ENCODE measurements around the gene TIAM1. TPM values are rescaled to one million over a fixed set of nuclear protein-coding genes. Genes with fewer than 3 reads are reported as not detected.

TIAM1 gene
- total RNA-seq, 1 donor: 16.3 TPM

DNA sequence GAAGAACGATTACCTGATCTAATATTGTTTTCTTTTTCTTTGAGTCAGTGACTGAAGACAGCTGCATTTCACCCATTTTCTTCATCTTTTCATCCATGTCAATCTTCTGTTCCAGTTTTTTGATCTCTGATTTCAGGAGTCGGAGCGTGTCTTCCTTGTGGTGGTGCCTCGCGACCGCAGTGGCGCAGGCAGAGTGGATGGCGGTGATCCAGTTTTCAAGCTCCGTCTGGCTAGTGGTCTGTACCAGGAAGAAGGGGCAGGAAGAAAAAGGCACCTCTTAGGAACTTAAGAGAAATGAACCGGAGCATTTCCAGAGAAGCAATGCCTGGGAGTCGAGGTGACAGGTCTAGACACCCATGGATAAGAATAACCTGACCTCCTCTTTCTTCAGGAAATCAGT, 118.3 kb downstream of the TIAM1 start:
- Histone ChIP-seq H3K36me3 (ENCODE audit: insufficient read depth, low read length) (no peaks in the 10 kb centered on the region), H2AFZ (ENCODE audit: low read length) (no peak overlapping the region), H3K4me2 (ENCODE audit: insufficient read depth, low read length) (no peak overlapping the region), H4K20me1 (ENCODE audit: insufficient read depth, low read length) (no peaks in the 10 kb centered on the region), H3K27ac (ENCODE audit: low read depth, low read length) (no peak overlapping the region), H3K4me3 (ENCODE audit: insufficient read depth, low read length) (no peak overlapping the region), H3K9me3 (ENCODE audit: low read depth, low read length) (no peaks in the 10 kb centered on the region), H3K27me3 (ENCODE audit: insufficient read depth, low read length) (no peaks in the 10 kb centered on the region), H3K79me2 (ENCODE audit: insufficient read depth, low read length) (no peaks in the 10 kb centered on the region), H3K4me1 (ENCODE audit: insufficient read depth, low read length) (peaks cover 10% of the 10 kb centered on the region)
- DNase-seq (ENCODE audit: insufficient read length, low spot score, missing footprints): no peak
- TF ChIP-seq, protein P1, sequence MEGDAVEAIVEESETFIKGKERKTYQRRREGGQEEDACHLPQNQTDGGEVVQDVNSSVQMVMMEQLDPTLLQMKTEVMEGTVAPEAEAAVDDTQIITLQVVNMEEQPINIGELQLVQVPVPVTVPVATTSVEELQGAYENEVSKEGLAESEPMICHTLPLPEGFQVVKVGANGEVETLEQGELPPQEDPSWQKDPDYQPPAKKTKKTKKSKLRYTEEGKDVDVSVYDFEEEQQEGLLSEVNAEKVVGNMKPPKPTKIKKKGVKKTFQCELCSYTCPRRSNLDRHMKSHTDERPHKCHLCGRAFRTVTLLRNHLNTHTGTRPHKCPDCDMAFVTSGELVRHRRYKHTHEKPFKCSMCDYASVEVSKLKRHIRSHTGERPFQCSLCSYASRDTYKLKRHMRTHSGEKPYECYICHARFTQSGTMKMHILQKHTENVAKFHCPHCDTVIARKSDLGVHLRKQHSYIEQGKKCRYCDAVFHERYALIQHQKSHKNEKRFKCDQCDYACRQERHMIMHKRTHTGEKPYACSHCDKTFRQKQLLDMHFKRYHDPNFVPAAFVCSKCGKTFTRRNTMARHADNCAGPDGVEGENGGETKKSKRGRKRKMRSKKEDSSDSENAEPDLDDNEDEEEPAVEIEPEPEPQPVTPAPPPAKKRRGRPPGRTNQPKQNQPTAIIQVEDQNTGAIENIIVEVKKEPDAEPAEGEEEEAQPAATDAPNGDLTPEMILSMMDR (IDR thresholded peaks at IDR 0.05; ENCODE audit: extremely low read depth, low read depth, low read length): no peak

DNA sequence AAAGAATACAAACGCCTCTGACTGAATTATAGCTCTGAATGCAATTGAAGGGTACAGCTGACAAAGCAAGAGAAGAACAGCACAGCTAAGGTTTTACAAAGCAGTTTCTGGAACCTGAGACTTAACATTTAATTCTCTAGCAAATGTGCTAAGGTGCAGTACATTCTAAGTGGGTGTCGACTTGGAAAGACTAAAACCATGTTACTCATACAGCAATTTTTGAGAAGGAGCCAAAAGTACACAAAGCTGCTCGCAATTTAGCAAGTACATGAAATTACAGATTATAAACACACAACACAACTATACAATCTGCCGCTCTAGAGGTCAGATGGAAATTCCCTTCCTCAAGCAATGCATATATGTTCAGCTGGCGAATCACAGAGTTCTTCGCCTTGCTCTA, 121.9 kb downstream of the TIAM1 start:
- no peak overlapping the region for H2AFZ ChIP-seq (ENCODE audit: low read length)
- H3K4me2 ChIP-seq (ENCODE audit: insufficient read depth, low read length): no peak overlapping the region
- H3K27me3 ChIP-seq (ENCODE audit: insufficient read depth, low read length): no peaks in the 10 kb centered on the region
- no peak overlapping the region for H3K4me3 ChIP-seq (ENCODE audit: insufficient read depth, low read length)
- H3K27ac ChIP-seq (ENCODE audit: low read depth, low read length): no peak overlapping the region
- peak; percentile 71 for DNase-seq (ENCODE audit: insufficient read length, low spot score, missing footprints)
- H3K9me3 ChIP-seq (ENCODE audit: low read depth, low read length): no peaks in the 10 kb centered on the region
- no peaks in the 10 kb centered on the region for H3K79me2 ChIP-seq (ENCODE audit: insufficient read depth, low read length)
- TF ChIP-seq, protein P1 (IDR thresholded peaks at IDR 0.05; ENCODE audit: extremely low read depth, low read depth, low read length): no peak
- no peaks in the 10 kb centered on the region for H3K36me3 ChIP-seq (ENCODE audit: insufficient read depth, low read length)
- no peaks in the 10 kb centered on the region for H4K20me1 ChIP-seq (ENCODE audit: insufficient read depth, low read length)
- peaks cover 27% of the 10 kb centered on the region for H3K4me1 ChIP-seq (ENCODE audit: insufficient read depth, low read length)

DNA sequence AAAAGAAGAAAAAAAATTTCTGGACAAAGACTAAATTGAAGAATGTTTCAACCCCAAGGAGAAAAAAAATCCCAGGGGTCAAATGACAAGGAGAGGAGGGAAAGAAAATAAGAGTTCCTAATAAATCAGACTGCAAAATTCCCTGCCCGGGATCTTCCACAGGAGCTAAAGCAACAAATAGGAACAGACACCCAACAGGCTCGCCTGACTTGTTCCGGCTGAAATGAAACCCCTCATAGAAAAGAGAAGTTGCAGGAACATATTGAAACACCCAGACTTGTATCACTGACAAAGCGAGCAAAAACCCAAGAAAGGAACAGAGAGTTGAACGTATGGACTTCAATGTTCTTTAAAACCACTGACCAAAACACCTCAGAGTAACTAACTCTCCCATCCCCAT, 123.0 kb downstream of the TIAM1 start:
- Histone ChIP-seq H3K27me3 (ENCODE audit: insufficient read depth, low read length) (no peaks in the 10 kb centered on the region), H3K36me3 (ENCODE audit: insufficient read depth, low read length) (no peaks in the 10 kb centered on the region), H3K4me3 (ENCODE audit: insufficient read depth, low read length) (no peak overlapping the region), H2AFZ (ENCODE audit: low read length) (no peak overlapping the region), H3K4me2 (ENCODE audit: insufficient read depth, low read length) (no peak overlapping the region), H3K9me3 (ENCODE audit: low read depth, low read length) (no peaks in the 10 kb centered on the region), H3K79me2 (ENCODE audit: insufficient read depth, low read length) (no peaks in the 10 kb centered on the region), H4K20me1 (ENCODE audit: insufficient read depth, low read length) (no peaks in the 10 kb centered on the region), H3K4me1 (ENCODE audit: insufficient read depth, low read length) (peaks cover 27% of the 10 kb centered on the region), H3K27ac (ENCODE audit: low read depth, low read length) (no peak overlapping the region)
- no peak for DNase-seq (ENCODE audit: insufficient read length, low spot score, missing footprints)
- TF ChIP-seq, protein P1 (IDR thresholded peaks at IDR 0.05; ENCODE audit: extremely low read depth, low read depth, low read length): no peak

DNA sequence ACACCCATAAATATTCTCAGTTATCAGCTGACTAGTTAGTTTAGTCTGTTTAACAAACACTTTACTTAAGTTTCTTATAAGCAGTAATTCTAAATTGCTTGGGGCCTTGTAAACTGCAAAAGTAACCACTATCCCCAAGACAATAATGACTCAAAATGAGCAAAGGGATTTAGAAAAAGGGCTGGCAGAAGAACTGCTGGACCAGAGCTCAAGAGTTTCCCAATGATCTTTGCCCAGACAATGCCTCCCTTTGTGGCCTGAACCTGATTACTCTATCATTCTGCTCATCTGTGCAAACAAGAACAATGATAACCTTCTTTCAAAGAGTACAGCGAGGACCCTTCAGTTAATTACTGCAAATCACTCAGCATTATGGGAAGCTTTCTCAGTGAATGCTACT, 123.5 kb downstream of the TIAM1 start:
- Histone ChIP-seq H3K9me3 (ENCODE audit: low read depth, low read length) (no peaks in the 10 kb centered on the region), H3K27ac (ENCODE audit: low read depth, low read length) (no peak overlapping the region), H3K4me1 (ENCODE audit: insufficient read depth, low read length) (peaks cover 27% of the 10 kb centered on the region), H3K27me3 (ENCODE audit: insufficient read depth, low read length) (no peaks in the 10 kb centered on the region), H3K36me3 (ENCODE audit: insufficient read depth, low read length) (no peaks in the 10 kb centered on the region), H2AFZ (ENCODE audit: low read length) (no peak overlapping the region), H3K4me3 (ENCODE audit: insufficient read depth, low read length) (no peak overlapping the region), H4K20me1 (ENCODE audit: insufficient read depth, low read length) (no peaks in the 10 kb centered on the region), H3K79me2 (ENCODE audit: insufficient read depth, low read length) (no peaks in the 10 kb centered on the region), H3K4me2 (ENCODE audit: insufficient read depth, low read length) (no peak overlapping the region)
- peak; percentile 83 for DNase-seq (ENCODE audit: insufficient read length, low spot score, missing footprints)
- TF ChIP-seq, protein P1 (IDR thresholded peaks at IDR 0.05; ENCODE audit: extremely low read depth, low read depth, low read length): no peak
